ENCODE measurements around the gene LRRC23.
A peak's percentile ranks its signal among the peaks of the same experiment; 100 is the strongest.

LRRC23 gene

GRCh38 chr12:6914947-6915788, 10.5 kb downstream of the LRRC23 start:
- no peaks in the 10 kb centered on the region for H3K9me3 ChIP-seq (ENCODE audit: control insufficient read depth, low read length)
- peaks cover 13% of the 10 kb centered on the region for H3K4me1 ChIP-seq (ENCODE audit: control insufficient read depth, insufficient read depth, low read length)
- H3K36me3 ChIP-seq (ENCODE audit: control insufficient read depth, insufficient read depth, low read length): no peaks in the 10 kb centered on the region
- peaks cover 19% of the 10 kb centered on the region for H3K27me3 ChIP-seq (ENCODE audit: control insufficient read depth, insufficient read depth, low read length)
- no peak overlapping the region for H3K4me3 ChIP-seq (ENCODE audit: low read length)
- H3K9ac ChIP-seq (ENCODE audit: low read length): peak overlapping the region; percentile 50

GRCh38 chr12:6915789-6916285, 11.2 kb downstream of the LRRC23 start:
- peaks cover 13% of the 10 kb centered on the region for H3K4me1 ChIP-seq (ENCODE audit: control insufficient read depth, insufficient read depth, low read length)
- H3K27me3 ChIP-seq (ENCODE audit: control insufficient read depth, insufficient read depth, low read length): peaks cover 19% of the 10 kb centered on the region
- H3K9ac ChIP-seq (ENCODE audit: low read length): no peak overlapping the region
- H3K36me3 ChIP-seq (ENCODE audit: control insufficient read depth, insufficient read depth, low read length): no peaks in the 10 kb centered on the region
- H3K4me3 ChIP-seq (ENCODE audit: low read length): no peak overlapping the region
- H3K9me3 ChIP-seq (ENCODE audit: control insufficient read depth, low read length): no peaks in the 10 kb centered on the region

- Histone ChIP-seq H3K27me3 (ENCODE audit: control insufficient read depth, insufficient read depth, low read length) (peaks cover 19% of the 10 kb centered on the region), H3K9ac (ENCODE audit: low read length) (no peak overlapping the region), H3K36me3 (ENCODE audit: control insufficient read depth, insufficient read depth, low read length) (no peaks in the 10 kb centered on the region), H3K4me1 (ENCODE audit: control insufficient read depth, insufficient read depth, low read length) (peaks cover 13% of the 10 kb centered on the region), H3K9me3 (ENCODE audit: control insufficient read depth, low read length) (no peaks in the 10 kb centered on the region), H3K4me3 (ENCODE audit: low read length) (no peak overlapping the region)
Measured at GRCh38 chr12:6916426-6917200, 12.0 kb downstream of the LRRC23 start.

GRCh38 chr12:6917491-6918231, 13.0 kb downstream of the LRRC23 start:
- Histone ChIP-seq H3K9me3 (ENCODE audit: control insufficient read depth, low read length) (no peaks in the 10 kb centered on the region), H3K4me3 (ENCODE audit: low read length) (no peak overlapping the region), H3K36me3 (ENCODE audit: control insufficient read depth, insufficient read depth, low read length) (no peaks in the 10 kb centered on the region), H3K9ac (ENCODE audit: low read length) (no peak overlapping the region), H3K27me3 (ENCODE audit: control insufficient read depth, insufficient read depth, low read length) (peaks cover 19% of the 10 kb centered on the region), H3K4me1 (ENCODE audit: control insufficient read depth, insufficient read depth, low read length) (peaks cover 13% of the 10 kb centered on the region)

- Histone ChIP-seq H3K36me3 (ENCODE audit: control insufficient read depth, insufficient read depth, low read length) (no peaks in the 10 kb centered on the region), H3K27me3 (ENCODE audit: control insufficient read depth, insufficient read depth, low read length) (peaks cover 4% of the 10 kb centered on the region), H3K9me3 (ENCODE audit: control insufficient read depth, low read length) (no peaks in the 10 kb centered on the region), H3K4me3 (ENCODE audit: low read length) (no peak overlapping the region), H3K9ac (ENCODE audit: low read length) (no peak overlapping the region), H3K4me1 (ENCODE audit: control insufficient read depth, insufficient read depth, low read length) (peaks cover 13% of the 10 kb centered on the region)
Measured at GRCh38 chr12:6919588-6919987, 15.0 kb downstream of the LRRC23 start.

GRCh38 chr12:6921539-6921938, 16.9 kb downstream of the LRRC23 start:
- Histone ChIP-seq H3K27me3 (ENCODE audit: control insufficient read depth, insufficient read depth, low read length) (no peaks in the 10 kb centered on the region), H3K4me1 (ENCODE audit: control insufficient read depth, insufficient read depth, low read length) (peaks cover 26% of the 10 kb centered on the region), H3K36me3 (ENCODE audit: control insufficient read depth, insufficient read depth, low read length) (no peaks in the 10 kb centered on the region), H3K9ac (ENCODE audit: low read length) (no peak overlapping the region), H3K4me3 (ENCODE audit: low read length) (no peak overlapping the region), H3K9me3 (ENCODE audit: control insufficient read depth, low read length) (no peaks in the 10 kb centered on the region)

GRCh38 chr12:6921996-6922946, 17.6 kb downstream of the LRRC23 start:
- H3K9me3 ChIP-seq (ENCODE audit: control insufficient read depth, low read length): no peaks in the 10 kb centered on the region
- H3K27me3 ChIP-seq (ENCODE audit: control insufficient read depth, insufficient read depth, low read length): no peaks in the 10 kb centered on the region
- no peak overlapping the region for H3K4me3 ChIP-seq (ENCODE audit: low read length)
- H3K9ac ChIP-seq (ENCODE audit: low read length): no peak overlapping the region
- no peaks in the 10 kb centered on the region for H3K36me3 ChIP-seq (ENCODE audit: control insufficient read depth, insufficient read depth, low read length)
- peaks cover 31% of the 10 kb centered on the region for H3K4me1 ChIP-seq (ENCODE audit: control insufficient read depth, insufficient read depth, low read length)

GRCh38 chr12:6923003-6923732, 18.5 kb downstream of the LRRC23 start:
- no peak overlapping the region for H3K9ac ChIP-seq (ENCODE audit: low read length)

GRCh38 chr12:6923851-6924250, 19.2 kb downstream of the LRRC23 start:
- no peak overlapping the region for H3K4me3 ChIP-seq (ENCODE audit: low read length)
- no peaks in the 10 kb centered on the region for H3K36me3 ChIP-seq (ENCODE audit: control insufficient read depth, insufficient read depth, low read length)
- H3K4me1 ChIP-seq (ENCODE audit: control insufficient read depth, insufficient read depth, low read length): peaks cover 35% of the 10 kb centered on the region
- H3K27me3 ChIP-seq (ENCODE audit: control insufficient read depth, insufficient read depth, low read length): no peaks in the 10 kb centered on the region
- H3K9ac ChIP-seq (ENCODE audit: low read length): no peak overlapping the region
- H3K9me3 ChIP-seq (ENCODE audit: control insufficient read depth, low read length): no peaks in the 10 kb centered on the region

More at GRCh38 chr12:6923003-6923732, 18.5 kb downstream of the LRRC23 start:
- Histone ChIP-seq H3K4me3 (ENCODE audit: low read length) (no peak overlapping the region), H3K36me3 (ENCODE audit: control insufficient read depth, insufficient read depth, low read length) (no peaks in the 10 kb centered on the region), H3K4me1 (ENCODE audit: control insufficient read depth, insufficient read depth, low read length) (peaks cover 32% of the 10 kb centered on the region), H3K27me3 (ENCODE audit: control insufficient read depth, insufficient read depth, low read length) (no peaks in the 10 kb centered on the region), H3K9me3 (ENCODE audit: control insufficient read depth, low read length) (no peaks in the 10 kb centered on the region)

GRCh38 chr12:6925239-6925539, 20.6 kb downstream of the LRRC23 start:
- Histone ChIP-seq H3K4me1 (ENCODE audit: control insufficient read depth, insufficient read depth, low read length) (peaks cover 48% of the 10 kb centered on the region), H3K9ac (ENCODE audit: low read length) (peak overlapping the region; percentile 90), H3K9me3 (ENCODE audit: control insufficient read depth, low read length) (no peaks in the 10 kb centered on the region), H3K27me3 (ENCODE audit: control insufficient read depth, insufficient read depth, low read length) (no peaks in the 10 kb centered on the region), H3K36me3 (ENCODE audit: control insufficient read depth, insufficient read depth, low read length) (no peaks in the 10 kb centered on the region), H3K4me3 (ENCODE audit: low read length) (no peak overlapping the region)
